Right kidney (tissue), 1 donor: ENCODE measurements around the gene ALDH1A1.

ENCODE experiments used
- DNase-seq: peaks from one replicate; pipeline ENCODE4 v3.0.0-alpha.2; 2016

ALDH1A1 gene

DNA sequence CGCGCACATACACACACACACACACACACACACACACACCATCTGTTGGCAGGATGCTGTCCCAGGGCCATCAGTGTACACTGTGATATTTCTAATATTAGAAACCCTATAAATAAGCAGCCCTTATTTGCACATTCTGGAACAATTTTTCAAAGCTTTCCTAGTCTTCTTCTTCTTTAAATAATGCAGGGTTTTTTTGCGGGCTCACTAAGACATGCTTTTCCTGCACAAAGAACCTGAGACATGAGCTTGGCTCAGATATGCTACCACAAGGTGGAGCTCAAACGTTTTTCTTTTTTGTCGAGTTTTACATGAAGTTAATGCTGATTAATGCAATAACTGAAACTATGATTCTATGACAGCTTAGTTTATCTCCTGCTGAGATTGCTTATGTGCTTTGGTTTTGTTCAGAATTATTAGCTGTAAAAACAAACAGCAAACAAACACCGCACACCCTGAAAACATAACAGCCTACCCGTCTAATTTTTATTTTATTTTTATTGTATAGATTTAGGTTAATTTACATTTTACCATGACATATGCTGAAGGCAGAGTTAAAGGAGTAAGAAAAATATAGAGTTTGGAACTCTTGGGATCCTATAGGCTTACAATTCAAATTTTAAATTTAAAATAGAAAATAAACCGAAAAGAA lies 95.8 kb downstream of the ALDH1A1 start:
- DNase-seq: no peak

GRCh38 chr9:72855890-72856523 lies 96.8 kb downstream of the ALDH1A1 start:
- no peak for DNase-seq

- no peak for DNase-seq
Measured at GRCh38 chr9:72855321-72855720, 97.5 kb downstream of the ALDH1A1 start.
